GM12878 (cell line): Measurements from ENCODE around the gene LDLRAD3. TPM values are rescaled to one million over a fixed set of nuclear protein-coding genes. Genes with fewer than 3 reads are reported as not detected.

Experiments used
- ATAC-seq: fragments of 200-7000 bp; cut with Tn5 transposase; 3 replicates; pipeline ENCODE4 v1.9.1; 2020; ENCODE audit warnings: mild to moderate bottlenecking, moderate library complexity
- BruUV-seq: library from RNA; stranded (reverse); fragments of 400-500 nt; replicated peaks from 2 replicates; lab custom pipeline; 2021; lab: Mats Ljungman, UMichigan
- CTCF ChIA-PET: fragments of 300-600 bp; sonication (Branson Sonifier 250); formaldehyde crosslinking; extraction: SDS; loops from one replicate; lab custom pipeline; 2021; ENCODE audit warnings: inconsistent platforms; lab: Yijun Ruan, JAX
- POLR2A ChIA-PET: fragments of 350-600 bp; formaldehyde crosslinking; extraction: SDS; loops from one replicate; lab custom pipeline; 2021; ENCODE audit warnings: inconsistent platforms; lab: Charles Lee
- RAD21 ChIA-PET: fragments of 300-600 bp; sonication (Branson Sonifier 250); formaldehyde crosslinking; loops from one replicate; lab custom pipeline; 2023; ENCODE audit warnings: antibody characterized with exemption; ENCODE audit not compliant: unreplicated experiment; lab: Charles Lee
- SMC1A ChIA-PET: fragments of 300-600 bp; sonication (Branson Sonifier 250); formaldehyde crosslinking; loops from one replicate; lab custom pipeline; 2023; ENCODE audit not compliant: unreplicated experiment, uncharacterized antibody; lab: Charles Lee
- DNase-seq: peaks from one replicate; pipeline ENCODE4 v3.0.0-alpha.2; 2011; ENCODE audit warnings: low read depth, low spot score
- FAIRE-seq: peaks from 3 replicates; lab custom pipeline; 2011; peaks lifted over from hg19 to GRCh38; lab: Jason Lieb, UNC
- H2AFZ ChIP-seq: 2 replicates; pipeline ENCODE4 v1.6.0; 2011; ENCODE audit warnings: low read depth, low read length, control low read depth; ENCODE audit not compliant: control insufficient read depth
- H3K27ac ChIP-seq: 2 replicates; pipeline ENCODE4 v1.5.1; 2011; ENCODE audit warnings: control low read depth; ENCODE audit not compliant: control insufficient read depth, insufficient read depth
- H3K27me3 ChIP-seq, 2 experiments: replicated peaks in 1 of 2; 2 replicates each; pipeline versions ENCODE4 v1.6.0 to v1.6.1; 2011; ENCODE audit warnings: low read length in 1 of 2; ENCODE audit not compliant: control insufficient read depth in 2 of 2, insufficient read depth in 2 of 2
- H3K36me3 ChIP-seq, 2 experiments: 2 replicates each; pipeline ENCODE4 v1.5.1; 2011; ENCODE audit warnings: low read length in 1 of 2; ENCODE audit not compliant: control insufficient read depth in 2 of 2, insufficient read depth in 2 of 2
- H3K4me1 ChIP-seq: 2 replicates; pipeline ENCODE4 v1.6.1; 2011; ENCODE audit warnings: mild to moderate bottlenecking, low read length, moderate library complexity, mixed read lengths; ENCODE audit not compliant: control insufficient read depth, insufficient read depth
- H3K4me2 ChIP-seq: 2 replicates; pipeline ENCODE4 v1.6.0; 2011; ENCODE audit warnings: control low read depth; ENCODE audit not compliant: control insufficient read depth, insufficient read depth
- H3K4me3 ChIP-seq: fragments of 200-600 bp; sonication (generic); 2 replicates; pipeline ENCODE4 v1.5.1; 2016
- H3K79me2 ChIP-seq: 2 replicates; pipeline ENCODE4 v1.6.0; 2011; ENCODE audit warnings: low read length; ENCODE audit not compliant: control insufficient read depth, insufficient read depth
- H3K9ac ChIP-seq: 2 replicates; pipeline ENCODE4 v1.8.0; 2011; ENCODE audit warnings: low read length, control low read depth, mixed read lengths; ENCODE audit not compliant: control insufficient read depth, insufficient read depth
- H3K9me3 ChIP-seq: replicated peaks from 3 replicates; pipeline ENCODE4 v1.5.1; 2011; ENCODE audit warnings: mild to moderate bottlenecking, low read length; ENCODE audit not compliant: control insufficient read depth, insufficient read depth
- H4K20me1 ChIP-seq: 2 replicates; pipeline ENCODE4 v1.6.0; 2011; ENCODE audit not compliant: control insufficient read depth, insufficient read depth
- BACH1 ChIP-seq: fragments of 450-650 bp; IDR thresholded peaks from 2 replicates; pipeline ENCODE4 v1.6.1; 2017; ENCODE audit warnings: mild to moderate bottlenecking, borderline replicate concordance
- CBFB ChIP-seq: IDR thresholded peaks from 2 replicates; pipeline ENCODE4 v1.6.1; 2016; ENCODE audit warnings: antibody characterized with exemption, low read depth
- CUX1 ChIP-seq: IDR thresholded peaks from 2 replicates; pipeline ENCODE4 v1.6.1; 2012; ENCODE audit warnings: improper control_type of control experiment, low read depth, low read length; ENCODE audit not compliant: insufficient replicate concordance
- NBN ChIP-seq: fragments of 450-650 bp; IDR thresholded peaks from 2 replicates; pipeline ENCODE4 v1.6.1; 2016
- PAX8 ChIP-seq: fragments of 450-650 bp; IDR thresholded peaks from 2 replicates; pipeline ENCODE4 v1.6.1; 2017; ENCODE audit warnings: mild to moderate bottlenecking, moderate library complexity
- PBX3 ChIP-seq: IDR thresholded peaks from 2 replicates; pipeline ENCODE4 v1.6.1; 2011; ENCODE audit warnings: mild to moderate bottlenecking, low read depth, low read length, moderate library complexity; ENCODE audit not compliant: insufficient replicate concordance
- POLR2AphosphoS2 ChIP-seq: IDR thresholded peaks from 2 replicates; pipeline ENCODE4 v1.6.1; 2011; ENCODE audit warnings: low read depth, mild to moderate bottlenecking, low read length, improper control_type of control experiment, moderate library complexity
- RUNX3 ChIP-seq: IDR thresholded peaks from 2 replicates; pipeline ENCODE4 v1.6.1; 2012; ENCODE audit warnings: low read length, inconsistent platforms
- TCF7 ChIP-seq: IDR thresholded peaks from 2 replicates; pipeline ENCODE4 v1.6.1; 2014; ENCODE audit warnings: antibody characterized with exemption, borderline replicate concordance
- ZSCAN29 ChIP-seq: fragments of 450-650 bp; IDR thresholded peaks from 2 replicates; pipeline ENCODE4 v1.6.1; 2017; ENCODE audit warnings: mild to moderate bottlenecking, moderate library complexity
- WGBS: methylation state at CpG from one replicate; pipeline ENCODE4 v1.1.6; 2016; ENCODE audit warnings: low lambda C conversion rate; ENCODE audit not compliant: insufficient replicate concordance, insufficient coverage; ENCODE audit errors: missing lambda C conversion rate; 5-methylcytosine and 5-hydroxymethylcytosine counted together
- in situ Hi-C: fragments of 300-500 bp; cut with MboI; formaldehyde crosslinking; loops from 9 replicates; pipeline ENCODE4 v1.14.3; 2018; ENCODE audit warnings: mixed read lengths
- intact Hi-C: fragments of 100-400 bp; cut with micrococcal nuclease; formaldehyde crosslinking; loops from one replicate; pipeline ENCODE4 v1.14.2; 2022; ENCODE audit not compliant: unreplicated experiment
- polyA plus RNA-seq, 11 experiments: library from polyadenylated mRNA; depleted of rRNA in 4 of 11; unstranded in 6 of 11; stranded (reverse) in 5 of 11; fragments of >200 nt; fragmentation: Nextera tagmentation in 4 of 11; fragmentation: Illumina TruSeq in 1 of 11; extraction: Ambion mirVana in 4 of 11; extraction: Trizol in 1 of 11; gene quantifications; 1 replicate in 1 of 11; 2 replicates in 10 of 11; pipeline versions ENCODE4 v1.2.1 to v1.2.3, GENCODE V29; 2011 to 2016; ENCODE audit warnings: inconsistent platforms in 2 of 11, missing spikeins in 2 of 11, low read depth in 1 of 11
- total RNA-seq, 4 experiments: library from RNA; depleted of rRNA in 3 of 4; stranded (reverse); fragments of >200 nt in 3 of 4; fragmentation: Illumina TruSeq in 1 of 4; extraction: Trizol in 1 of 4; gene quantifications; 2 replicates each; pipeline versions ENCODE4 v1.2.1 to v1.2.3, GENCODE V29; 2013 to 2021

LDLRAD3 gene
- total and polyA plus RNA-seq, 10 of the 15 experiments (the other 5 are each of a cell fraction or from before 2014, with no cell fraction given), result 2.5 to 17.2 (median 10.7) TPM

- intact Hi-C loops, result no loop called here
- H3K4me1 ChIP-seq, result no peaks in the 10 kb centered on the region; the same call in 1 of the 2 replicates
- H4K20me1 ChIP-seq, result no peaks in the 10 kb centered on the region
- ATAC-seq (peak; percentile 69), FAIRE-seq (no peak), DNase-seq (no peak)
- no peaks in the 10 kb centered on the region for H3K79me2 ChIP-seq
- H3K4me2 ChIP-seq, result no peak overlapping the region
- WGBS, result 35% methylated on average over 7 of the region's 7 CpGs
- BruUV-seq, result no TSS peak
- TF ChIP-seq BACH1 (no peak), ZSCAN29 (no peak), TCF7 (peak; percentile 68), CBFB (no peak), POLR2AphosphoS2 (no peak), RUNX3 (peak; percentile 62; the same call in 1 of the 2 replicates), CUX1 (no peak), PBX3 (no peak), PAX8 (no peak), NBN (no peak)
- in situ Hi-C loops, result no loop called here
- POLR2A ChIA-PET, result no interaction called here
- no peaks in the 10 kb centered on the region; the same call in 2 of the 3 replicates for H3K9me3 ChIP-seq
- H3K4me3 ChIP-seq, result no peak overlapping the region
- no peaks in the 10 kb centered on the region for H3K36me3 ChIP-seq
- RAD21 ChIA-PET, result no interaction called here
- CTCF ChIA-PET, result no interaction called here
- no peak overlapping the region for H2AFZ ChIP-seq
- SMC1A ChIA-PET, result interaction anchor here (0.6 kb wide), 1 partner anchor 380 kb away, joined by 3 read pairs; no protein-coding TSS in a partner anchor
- H3K9ac ChIP-seq, result no peak overlapping the region
- peaks cover 0 to 2% of the 10 kb centered on the region in 2 experiments; a peak in 1 of 4 replicates for H3K27me3 ChIP-seq
- no peak overlapping the region for H3K27ac ChIP-seq
Observed at GRCh38 chr11:36091256-36091811, 147.5 kb downstream of the LDLRAD3 start.
